Esophagus muscularis mucosa (tissue), 4 donors: Measurements from ENCODE around the gene ILRUN.
"Not testable (repeated sequence)": the region's sequence is repeated elsewhere in the genome, so short reads cannot be mapped to it uniquely, and the experiment has no call there.

Experiments
- CTCF ChIP-seq, 3 experiments: fragments of 200-600 bp in 2 of 3; fragments of 450-650 bp in 1 of 3; sonication (generic) in 2 of 3; IDR thresholded peaks; one replicate each; pipeline ENCODE4 v1.5.1; 2017 to 2019; ENCODE audit warnings: antibody characterized with exemption in 3 of 3, mild to moderate bottlenecking in 2 of 3, moderate library complexity in 1 of 3
- EP300 ChIP-seq: sonication (generic); formaldehyde crosslinking; IDR thresholded peaks from one replicate; pipeline ENCODE4 v1.6.1; 2017; ENCODE audit warnings: antibody characterized with exemption
- POLR2A ChIP-seq: fragments of 450-650 bp; IDR thresholded peaks from one replicate; pipeline ENCODE4 v1.6.1; 2017; ENCODE audit warnings: antibody characterized with exemption, moderate library complexity, mild to moderate bottlenecking, low read depth
- POLR2AphosphoS5 ChIP-seq, 2 donors: sonication (generic); formaldehyde crosslinking; IDR thresholded peaks; one replicate each; pipeline ENCODE4 v1.6.1; 2017; ENCODE audit warnings: antibody characterized with exemption in 2 of 2

DNA sequence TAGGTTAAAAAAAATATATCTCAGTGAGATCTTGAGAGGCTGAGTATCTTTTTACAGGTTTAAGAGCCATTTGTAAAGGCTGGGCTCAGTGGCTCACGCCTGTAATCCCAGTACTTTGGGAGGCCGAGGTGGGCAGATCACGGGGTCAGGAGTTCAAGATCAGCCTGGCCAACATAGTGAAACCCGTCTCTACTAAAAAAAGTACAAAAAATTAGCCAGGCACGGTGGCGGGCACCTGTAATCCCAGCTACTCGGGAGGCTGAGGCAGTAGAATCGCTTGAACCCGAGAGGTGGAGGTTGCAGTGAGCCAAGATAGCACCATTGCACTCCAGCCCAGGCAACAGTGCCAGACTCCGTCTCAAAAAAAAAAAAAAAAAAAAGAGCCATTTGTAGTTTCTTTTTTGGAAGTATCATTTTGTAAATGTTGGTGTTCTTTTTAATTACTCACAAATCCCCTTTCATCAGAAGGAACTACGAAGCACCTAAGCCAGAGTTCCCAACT is 40.6 kb downstream of the ILRUN start:
- TF ChIP-seq POLR2AphosphoS5 (IDR thresholded peaks at IDR 0.05); CTCF (IDR thresholded peaks at IDR 0.05); POLR2A; EP300: not testable (repeated sequence)
